Measurements from ENCODE around the gene PPHLN1. TPM values are rescaled to one million over a fixed set of nuclear protein-coding genes. Genes with fewer than 3 reads are reported as not detected.
A peak's percentile ranks its signal among the peaks of the same experiment; 100 is the strongest.

PPHLN1 gene
- total RNA-seq, 1 experiment from 2014 or later: 66.2 TPM

DNA sequence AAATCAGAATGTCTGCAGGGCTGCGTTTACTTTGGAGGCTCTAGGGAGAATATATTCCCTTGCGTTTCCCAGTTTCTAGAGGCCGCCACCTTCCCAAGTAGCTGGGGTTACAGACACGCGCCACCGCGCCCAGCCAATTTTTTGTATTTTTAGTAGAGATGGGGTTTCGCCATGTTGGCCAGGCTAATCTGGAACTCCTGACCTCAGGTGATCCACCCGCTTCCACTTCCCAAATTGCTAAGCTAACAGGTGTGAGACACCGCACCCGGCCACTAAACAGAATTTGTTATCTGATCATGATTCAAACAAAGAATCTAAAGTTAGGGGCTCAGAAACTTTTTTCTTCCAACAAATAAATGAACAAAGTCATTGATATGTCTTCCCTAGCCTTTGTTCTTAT is 114.6 kb downstream of the PPHLN1 start:
- no peak for DNase-seq (ENCODE audit: low read depth)

DNA sequence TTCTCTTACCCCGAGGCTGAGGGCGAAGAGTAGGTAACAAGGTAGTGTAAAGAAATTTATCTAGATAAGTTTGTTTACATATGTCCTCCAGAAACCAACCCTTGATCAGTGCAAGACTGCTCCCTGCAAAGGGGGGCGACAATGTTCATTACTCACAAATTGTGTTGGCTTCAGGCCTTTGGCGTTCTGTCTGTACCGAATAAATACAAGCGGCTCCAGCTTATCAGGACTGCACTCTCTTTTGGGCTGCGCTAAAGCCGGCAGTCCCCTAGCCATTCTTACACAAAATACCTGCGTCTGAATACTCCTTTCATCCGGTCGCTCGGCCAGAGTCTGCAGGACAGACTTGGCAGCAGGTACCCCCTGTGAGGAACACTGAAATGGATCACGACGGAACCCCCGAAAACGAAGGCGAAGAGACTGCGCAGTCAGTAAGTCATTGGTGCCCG is 116.4 kb downstream of the PPHLN1 start:
- DNase-seq (ENCODE audit: low read depth): no peak

DNA sequence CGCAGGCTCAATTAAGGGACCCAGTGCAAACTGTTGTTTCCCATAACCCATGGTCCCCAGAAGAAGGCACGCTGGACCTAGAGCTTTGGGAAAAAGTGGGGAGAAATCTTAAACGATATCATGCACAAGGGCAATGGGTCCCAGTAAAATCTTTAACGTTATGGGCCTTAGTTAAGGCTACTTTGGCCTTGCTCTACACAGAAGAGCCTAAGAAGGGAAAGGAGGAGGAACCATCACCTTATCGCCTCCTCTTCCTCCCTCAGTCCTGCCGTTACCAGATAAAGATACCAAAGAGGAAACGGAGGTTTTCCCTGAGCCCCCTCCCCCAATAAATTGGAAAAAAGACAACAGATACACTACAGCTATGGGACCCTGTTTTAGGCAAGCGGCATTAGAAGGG is 116.9 kb downstream of the PPHLN1 start:
- no peak for DNase-seq (ENCODE audit: low read depth)

DNA sequence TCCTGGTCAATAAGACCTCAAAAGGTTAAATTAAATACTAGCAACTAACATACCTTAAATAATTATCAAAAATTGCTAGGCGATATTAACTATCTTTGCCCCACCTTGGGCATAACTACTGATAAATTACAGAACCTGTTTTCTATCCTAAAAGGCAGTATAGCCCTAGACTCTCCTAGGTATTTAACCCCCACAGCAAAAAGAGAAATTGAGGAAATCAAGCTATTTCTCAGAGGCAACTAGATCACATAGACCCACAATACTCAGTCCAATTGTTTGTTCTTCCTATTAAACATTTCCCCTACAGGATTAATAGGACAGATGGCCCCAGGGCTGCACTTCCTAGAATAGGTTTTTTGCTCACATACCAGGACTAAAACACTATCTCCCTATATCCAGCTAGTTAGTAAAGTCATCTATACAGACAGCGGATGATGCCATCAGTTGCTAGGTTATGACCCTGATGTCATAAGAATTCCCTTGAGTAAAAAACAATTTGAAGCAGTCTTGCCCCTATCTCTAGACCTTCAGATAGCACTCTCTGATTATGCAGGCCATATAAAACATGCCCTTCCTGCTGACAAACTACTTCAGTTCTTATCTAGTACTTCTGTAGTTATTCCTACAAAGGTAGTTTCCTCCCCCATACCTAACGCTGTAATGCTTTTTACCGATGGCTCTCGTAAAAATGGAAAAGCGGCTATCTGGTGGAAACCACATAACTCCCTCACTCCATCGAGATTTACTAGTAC is 118.4 kb downstream of the PPHLN1 start:
- no peak for DNase-seq (ENCODE audit: low read depth)

DNA sequence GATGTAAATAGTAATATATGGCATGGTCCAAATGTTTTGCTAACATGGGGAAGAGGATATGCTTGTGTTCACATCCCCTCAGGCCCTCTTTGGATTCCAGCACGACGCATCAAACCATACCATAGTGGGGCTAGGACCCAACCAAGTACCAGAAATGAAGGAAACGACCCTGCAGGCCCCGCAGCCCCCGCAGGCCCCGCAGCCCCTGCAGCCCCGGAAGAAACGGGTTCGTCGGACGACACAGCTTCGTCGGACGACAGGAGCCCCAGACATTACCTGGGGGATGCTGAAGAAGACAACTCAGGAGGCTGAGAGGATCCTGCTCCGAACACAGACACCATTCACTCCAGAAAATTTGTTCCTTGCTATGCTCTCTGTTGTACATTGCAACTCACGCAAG is 119.9 kb downstream of the PPHLN1 start:
- no peak for DNase-seq (ENCODE audit: low read depth)

DNA sequence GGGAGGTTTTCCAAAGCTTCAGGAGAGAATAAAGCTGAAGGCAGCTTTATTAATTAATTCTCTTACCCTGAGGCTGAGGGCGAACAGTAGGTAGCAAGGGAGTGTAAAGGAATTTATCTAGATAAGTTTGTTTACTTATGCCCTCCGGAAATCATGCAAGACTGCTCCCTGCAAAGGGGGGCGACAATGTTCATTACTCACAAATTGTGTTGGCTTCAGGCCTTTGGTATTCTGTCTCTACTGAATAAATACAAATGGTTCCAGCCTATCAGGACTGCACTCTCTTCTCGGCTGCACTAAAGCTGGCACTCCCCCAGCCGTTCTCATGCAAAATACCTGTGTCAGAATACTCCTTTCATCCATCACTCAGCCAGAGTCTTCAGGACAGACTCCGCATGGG is 120.8 kb downstream of the PPHLN1 start:
- DNase-seq (ENCODE audit: low read depth): no peak

DNA sequence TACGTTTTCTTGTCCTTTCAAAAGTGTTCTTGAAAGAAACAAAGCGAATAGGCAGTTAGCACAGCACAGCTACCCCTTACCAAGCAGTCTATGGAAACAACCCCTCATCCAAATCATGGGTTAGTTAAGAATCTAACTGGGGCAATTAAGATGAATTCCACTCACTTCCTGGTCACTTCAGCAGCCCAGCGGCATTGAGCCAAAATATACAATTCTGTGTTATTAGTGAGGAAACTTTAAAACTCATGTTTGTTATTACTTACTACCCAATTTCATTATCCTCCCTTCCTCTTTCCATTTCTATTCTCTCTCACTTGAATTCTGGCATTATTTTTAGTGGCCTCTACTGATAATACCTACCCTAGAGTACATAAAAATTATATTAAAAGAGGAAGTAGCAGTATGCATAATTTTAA is 121.4 kb downstream of the PPHLN1 start:
- DNase-seq (ENCODE audit: low read depth): no peak

DNA sequence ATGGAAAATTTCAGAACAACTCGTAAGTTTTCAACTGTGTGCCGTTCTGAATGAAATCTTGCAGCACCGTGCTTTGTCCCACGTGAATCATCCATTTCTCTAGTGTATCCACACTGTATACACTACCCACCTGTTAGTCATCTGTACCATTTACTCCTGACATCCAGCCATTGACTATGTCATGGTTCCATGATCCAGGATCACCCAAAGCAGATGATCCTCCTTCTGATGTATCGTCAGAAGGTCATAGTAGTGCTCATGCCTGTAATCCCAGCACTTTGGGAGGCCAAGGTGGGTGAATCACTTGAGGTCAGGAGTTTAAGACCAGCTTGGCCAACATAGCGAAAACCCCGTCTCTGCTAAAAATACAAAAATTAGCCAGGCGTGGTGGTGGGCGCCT is 122.9 kb downstream of the PPHLN1 start:
- no peak for DNase-seq (ENCODE audit: low read depth)

DNA sequence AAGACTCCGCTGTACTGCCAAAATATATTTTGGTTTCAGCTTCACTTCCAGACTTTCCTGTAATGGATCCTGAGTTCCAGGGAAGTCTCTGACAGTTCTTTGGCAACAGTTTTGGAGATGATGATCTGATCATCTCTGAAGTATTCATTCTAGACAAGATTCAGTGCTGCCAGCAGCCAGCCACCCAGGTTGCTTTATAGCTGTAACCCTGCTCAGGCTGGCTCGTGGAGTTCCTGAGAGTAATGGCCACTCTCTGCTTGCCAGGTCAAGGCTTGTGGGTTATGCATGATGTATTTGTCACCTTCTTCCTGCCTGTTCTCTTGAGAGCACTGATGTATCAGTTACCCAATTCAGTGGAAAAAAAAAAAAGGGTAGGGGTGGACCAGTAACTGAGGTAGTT is 124.3 kb downstream of the PPHLN1 start:
- DNase-seq (ENCODE audit: low read depth): peak; percentile 52

DNA sequence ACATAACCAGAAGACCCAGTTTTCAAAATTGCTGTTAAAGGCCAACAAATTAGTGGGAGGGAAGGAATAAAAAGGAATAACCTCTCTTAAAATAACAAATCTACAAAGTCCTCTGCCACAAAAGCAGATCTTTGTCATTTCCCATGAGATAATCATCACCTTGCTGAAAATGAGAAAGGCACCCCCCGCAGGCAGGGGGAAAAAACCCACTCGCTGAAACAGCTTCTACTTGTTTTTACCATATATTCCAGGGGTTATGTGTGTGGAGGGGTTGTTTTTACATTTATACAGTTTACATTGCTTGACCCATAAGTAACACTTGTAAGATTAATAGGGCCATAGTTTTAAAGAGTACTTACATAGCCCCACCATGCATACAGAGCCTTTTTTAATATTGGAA is 132.6 kb downstream of the PPHLN1 start:
- no peak for DNase-seq (ENCODE audit: low read depth)

DNA sequence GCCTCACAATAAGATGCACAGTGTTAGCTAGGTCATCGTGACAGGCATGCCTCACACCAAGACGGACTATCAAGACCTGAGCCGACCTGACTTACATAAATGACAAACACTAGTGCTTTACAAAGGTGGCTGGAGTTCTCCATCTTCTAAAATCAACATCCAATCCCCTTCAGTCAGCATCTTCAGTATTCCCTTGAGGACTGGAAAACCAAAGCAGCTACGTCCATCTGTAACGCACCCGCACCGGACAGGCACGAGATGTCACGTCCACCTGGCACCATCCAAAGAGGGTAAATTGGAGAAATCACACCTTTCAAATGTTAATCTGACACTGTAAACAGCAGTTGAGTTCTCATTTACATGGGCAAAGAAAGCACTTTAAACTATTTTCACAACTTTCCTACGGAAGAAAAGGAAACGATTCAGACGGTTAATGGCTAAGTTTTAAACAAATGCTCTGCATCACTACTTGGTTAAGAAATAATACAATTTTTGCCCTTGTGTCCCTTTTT is 133.4 kb downstream of the PPHLN1 start:
- DNase-seq (ENCODE audit: low read depth): no peak

DNA sequence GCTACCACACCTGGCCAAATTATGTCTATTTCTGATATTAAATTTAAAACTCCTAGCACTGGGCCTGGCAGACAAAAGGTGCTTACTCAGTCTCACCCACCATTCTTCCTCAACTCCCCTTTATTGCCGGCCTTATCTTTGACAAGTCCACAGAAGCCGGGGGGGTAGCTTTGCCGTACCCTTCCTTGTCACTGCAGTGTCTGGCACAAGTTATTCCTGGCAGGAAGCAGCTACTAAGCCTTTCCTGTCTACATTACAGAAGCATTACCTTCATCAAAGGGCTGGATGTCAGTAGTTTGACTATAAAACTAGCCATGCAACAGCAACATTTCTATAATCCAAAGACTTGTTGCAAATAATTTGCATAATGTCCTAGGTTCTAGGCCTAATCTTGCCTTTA is 136.5 kb downstream of the PPHLN1 start:
- DNase-seq (ENCODE audit: low read depth): no peak

DNA sequence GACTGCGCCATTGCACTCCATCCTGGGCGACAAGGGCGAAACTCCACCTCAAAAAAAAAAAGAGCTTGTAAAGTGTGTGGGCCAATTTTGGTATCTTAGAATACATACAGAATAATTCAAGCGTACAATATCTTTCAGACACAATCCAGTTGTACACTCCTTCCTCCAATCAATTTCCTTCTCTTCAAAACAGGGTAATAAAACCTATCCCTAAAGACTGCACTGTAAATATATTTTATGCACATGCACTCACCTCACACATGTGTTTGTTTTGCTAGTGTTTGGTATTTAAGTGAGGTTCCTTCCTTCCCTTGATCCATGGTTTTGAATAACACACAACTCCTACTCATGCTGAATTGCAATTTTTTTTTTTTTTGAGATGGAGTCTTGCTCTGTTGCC is 137.7 kb downstream of the PPHLN1 start:
- DNase-seq (ENCODE audit: low read depth): no peak

DNA sequence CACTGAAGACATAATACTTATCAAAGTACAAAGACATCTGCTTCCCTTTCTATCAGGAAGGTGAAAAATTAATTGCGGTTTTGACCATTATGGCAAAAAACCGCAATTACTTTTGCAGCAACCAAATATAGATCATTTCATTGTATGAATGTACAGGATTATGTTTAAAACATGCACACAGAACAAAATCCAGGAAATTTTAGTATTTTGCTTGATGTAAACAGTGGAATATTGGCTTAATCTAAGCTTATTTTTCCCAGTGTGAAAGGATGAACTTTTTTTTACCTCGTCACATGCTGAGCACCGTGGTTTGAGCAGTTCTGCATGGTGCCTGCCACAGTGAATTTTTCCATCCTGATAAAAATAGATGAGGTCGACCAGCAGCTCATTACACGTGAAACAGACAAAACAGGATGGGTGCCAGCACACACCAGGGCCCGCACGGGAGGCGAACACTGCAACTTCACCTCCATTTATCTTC is 142.4 kb downstream of the PPHLN1 start:
- DNase-seq (ENCODE audit: low read depth): peak; percentile 67

DNA sequence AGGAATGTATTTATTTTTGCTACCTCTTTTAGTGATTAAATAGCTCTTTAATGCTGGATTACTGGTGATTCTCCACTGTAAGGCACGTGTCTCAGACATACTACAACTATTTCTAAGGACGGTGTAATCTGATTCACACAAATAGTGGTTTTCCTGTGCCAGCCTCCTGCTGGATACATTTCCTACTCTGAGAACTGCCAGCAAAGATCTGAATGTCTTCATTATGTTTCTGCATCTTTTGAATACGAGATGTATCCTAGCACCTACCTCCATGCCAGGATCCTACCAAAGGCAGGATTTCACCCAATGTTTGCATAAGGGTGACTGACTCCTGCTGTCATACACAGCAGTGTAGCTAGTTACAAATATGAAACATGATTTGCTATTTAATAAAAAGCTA is 143.0 kb downstream of the PPHLN1 start:
- peak; percentile 81 for DNase-seq (ENCODE audit: low read depth)

DNA sequence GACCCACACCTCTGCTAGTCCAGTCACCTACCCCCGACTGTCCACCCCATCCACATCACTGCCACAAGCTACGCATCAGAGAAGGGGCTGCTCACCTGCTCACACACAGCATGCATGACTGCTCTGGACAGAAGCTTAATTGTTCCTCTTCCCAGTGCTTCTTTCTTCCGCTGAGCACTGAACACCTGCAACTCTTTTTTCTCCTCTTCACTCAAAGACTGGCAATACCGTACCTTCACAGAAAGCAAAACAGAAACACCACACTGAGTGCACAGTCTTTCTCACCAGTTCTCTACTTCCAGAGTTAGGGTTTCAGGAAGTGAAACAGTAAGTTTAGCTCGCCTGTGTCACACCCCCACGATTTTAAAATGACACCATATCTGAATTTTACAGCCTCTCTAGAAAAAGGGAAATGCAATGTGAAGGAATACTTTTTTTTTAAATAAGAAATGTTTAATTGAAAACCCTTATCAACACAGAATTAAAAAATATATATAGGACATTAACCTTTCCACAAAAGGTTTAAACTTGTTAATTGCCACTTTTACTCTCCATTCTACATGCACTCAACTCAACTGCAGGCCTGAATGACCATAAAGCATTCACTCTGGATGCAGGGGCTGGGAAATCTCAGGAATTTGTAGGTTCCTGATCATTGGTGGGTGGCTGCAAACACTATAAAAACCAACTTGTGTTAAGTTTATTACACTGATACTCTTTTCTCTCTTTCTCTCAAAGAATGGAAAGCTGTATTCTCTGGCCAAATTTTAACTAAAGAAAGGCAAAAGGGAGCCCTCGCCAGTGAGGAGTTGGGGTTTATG is 143.6 kb downstream of the PPHLN1 start:
- no peak for DNase-seq (ENCODE audit: low read depth)

DNA sequence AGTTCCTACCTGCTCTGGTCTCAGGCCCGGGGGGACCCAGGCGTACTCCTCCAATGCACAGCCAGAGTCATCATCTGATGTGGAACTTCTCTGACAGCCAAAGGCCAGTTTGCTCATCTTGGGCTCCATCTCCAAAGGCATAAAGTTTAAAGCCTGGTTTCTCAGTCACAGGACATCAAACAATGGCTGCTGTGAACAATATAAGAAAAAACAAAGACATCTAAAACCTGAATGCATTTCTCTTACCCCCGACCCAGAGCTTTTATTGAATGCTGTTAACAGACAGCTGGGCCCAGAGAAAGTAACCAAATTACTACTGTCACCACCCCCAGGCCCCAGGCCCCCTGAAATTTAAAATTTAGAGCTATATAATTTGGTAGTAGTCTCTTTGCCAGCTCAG is 146.4 kb downstream of the PPHLN1 start:
- no peak for DNase-seq (ENCODE audit: low read depth)

DNA sequence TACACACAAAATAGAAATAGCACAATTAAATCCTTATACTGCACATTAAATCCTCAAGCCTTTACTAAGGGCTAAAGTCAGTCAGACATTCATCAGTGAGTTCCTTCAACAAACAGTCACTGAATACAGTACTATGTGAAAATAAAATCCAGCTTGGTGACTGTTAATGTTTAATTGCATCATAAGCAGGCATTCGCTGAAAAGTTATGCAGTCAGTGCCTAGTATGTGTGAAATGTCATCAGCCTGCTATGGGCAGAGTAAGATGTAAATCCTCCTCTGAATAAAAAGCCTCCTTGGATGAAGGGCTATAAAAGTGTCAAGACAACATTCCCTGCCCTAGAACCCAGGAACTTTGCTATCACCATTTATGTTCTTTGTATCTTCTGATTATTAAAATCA is 147.2 kb downstream of the PPHLN1 start:
- DNase-seq (ENCODE audit: low read depth): peak; percentile 24

DNA sequence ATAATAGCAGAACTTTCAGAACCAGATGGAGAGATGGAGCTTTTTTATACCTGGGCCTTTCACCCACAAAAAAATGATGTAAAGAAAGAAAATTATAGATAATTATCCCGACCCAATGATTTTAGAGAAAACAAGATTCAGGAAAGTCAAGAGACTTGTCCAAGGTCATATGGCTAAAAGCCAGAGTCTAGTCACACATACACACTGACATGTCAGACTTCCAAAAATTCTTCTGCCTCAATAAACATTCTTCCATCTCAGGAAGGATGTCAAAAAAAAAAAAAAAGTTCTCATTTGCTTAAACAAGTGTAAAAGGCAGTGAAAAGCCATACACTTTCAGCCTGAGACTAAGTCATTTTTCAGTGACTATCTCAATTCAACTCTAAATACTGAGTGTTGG is 147.6 kb downstream of the PPHLN1 start:
- DNase-seq (ENCODE audit: low read depth): peak; percentile 7

DNA sequence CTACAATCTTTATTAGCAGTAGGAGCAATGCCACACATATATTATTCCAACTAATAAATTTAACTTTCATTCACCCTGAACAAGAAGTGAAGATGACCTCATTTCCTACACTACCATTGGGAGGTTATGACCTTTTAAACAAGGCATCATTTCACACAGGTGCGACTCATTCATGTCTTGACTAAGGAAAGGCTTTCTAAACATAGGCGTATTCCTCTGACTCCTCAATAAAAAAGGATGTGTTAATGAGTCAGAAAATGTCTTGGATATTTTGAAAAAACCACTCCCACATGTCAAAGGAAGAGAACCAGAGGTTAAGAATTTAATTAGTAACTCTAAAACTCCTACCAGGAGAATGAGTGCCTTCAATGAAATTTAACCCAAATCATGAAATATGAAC is 148.4 kb downstream of the PPHLN1 start:
- peak; percentile 92 for DNase-seq (ENCODE audit: low read depth)

DNA sequence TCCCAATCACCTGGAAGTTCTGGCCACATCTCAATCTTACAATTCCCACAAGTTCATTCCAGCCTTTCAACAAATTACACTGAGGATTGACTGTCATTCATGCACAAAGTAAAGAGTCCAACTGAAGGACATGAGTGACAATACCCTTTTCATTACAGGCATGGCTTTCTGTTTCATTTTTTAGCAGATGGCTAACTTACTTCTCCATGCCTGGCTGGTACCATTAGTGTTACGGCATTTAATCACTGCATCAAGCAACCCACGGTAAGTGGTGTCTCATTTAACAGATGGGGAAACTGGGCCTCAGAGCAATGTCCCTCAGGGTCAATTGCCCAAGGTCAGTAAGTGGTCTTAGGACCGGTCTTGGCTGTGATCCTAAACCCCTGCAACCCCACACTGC is 149.1 kb downstream of the PPHLN1 start:
- DNase-seq (ENCODE audit: low read depth): peak; percentile 3

DNA sequence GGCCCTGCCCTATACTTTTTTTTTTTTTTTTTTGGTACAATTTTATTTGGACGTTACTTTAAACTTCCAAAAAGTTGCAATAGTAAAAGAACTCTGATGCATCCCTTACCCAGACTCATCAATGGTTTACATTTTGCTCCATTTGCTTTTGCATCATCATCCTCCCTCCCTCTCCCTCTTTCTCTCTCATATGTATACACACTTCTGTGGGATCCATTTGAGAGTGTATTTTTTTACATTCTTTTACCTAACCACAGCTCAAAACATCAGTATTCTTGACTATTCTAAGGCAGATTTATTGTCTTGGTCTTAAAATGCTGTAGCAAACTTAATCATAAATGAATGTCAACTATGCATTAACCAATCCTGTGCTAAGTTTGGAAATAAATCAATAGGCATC is 152.0 kb downstream of the PPHLN1 start:
- DNase-seq (ENCODE audit: low read depth): no peak

Measured in HT1080 (cell line).